ENCODE results near the gene AKAP4. TPM values are rescaled to one million over a fixed set of nuclear protein-coding genes. Genes with fewer than 3 reads are reported as not detected.

AKAP4 gene
- total and polyA plus RNA-seq, 9 of the 15 experiments (the other 6 are each of a cell fraction or from before 2014, with no cell fraction given) = 0.05 to 0.36 (median 0.13) TPM

DNA sequence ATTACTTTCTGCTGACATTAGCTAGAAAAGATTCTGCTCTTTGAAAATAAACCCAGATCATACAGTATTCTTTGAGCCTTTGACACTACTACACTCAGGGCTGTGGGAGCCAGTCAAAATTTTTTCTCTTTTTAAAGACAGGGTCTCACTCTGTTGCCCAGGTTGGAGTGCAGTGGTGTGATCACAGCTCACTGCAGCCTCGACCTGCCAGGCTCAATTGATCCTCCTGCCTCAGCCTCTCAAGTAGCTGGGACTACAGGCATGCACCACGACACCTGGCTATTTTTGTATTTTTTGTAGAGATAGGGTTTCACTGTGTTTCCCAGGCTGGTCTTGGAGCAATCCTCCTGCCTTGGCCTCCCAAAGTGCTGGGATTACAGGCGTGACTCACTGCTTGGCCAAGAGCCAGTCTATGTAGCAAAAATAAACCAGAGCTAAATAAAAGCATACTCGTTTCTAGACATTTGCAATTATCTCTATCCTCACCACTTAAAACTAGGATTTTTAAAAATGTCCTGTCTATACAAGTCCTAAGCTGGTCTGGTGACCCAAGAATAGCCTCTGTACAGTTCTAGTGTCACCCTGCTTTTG is 43.2 kb downstream of the AKAP4 start:
- ATAC-seq = no peak
- CTCF ChIA-PET (ENCODE audit: low intra/inter-chr PET ratio) = no interaction called here
- in situ Hi-C loops (cut with MboI) = no loop called here
- TF ChIP-seq ZZZ3 (IDR thresholded peaks at IDR 0.05) (no peak), HNRNPK (IDR thresholded peaks at IDR 0.05; ENCODE audit: low read depth, low read length, poor library complexity, severe bottlenecking) (no peak), FOXP1 (CRISPR knock-in tag; IDR thresholded peaks at IDR 0.05) (no peak), NFXL1 (CRISPR knock-in tag; IDR thresholded peaks at IDR 0.05) (no peak), SIRT6 (IDR thresholded peaks at IDR 0.05; ENCODE audit: low read depth, low read length) (no peak), SRSF1 (IDR thresholded peaks at IDR 0.05; ENCODE audit: low read depth, low read length) (no peak), GTF2E2 (tag; IDR thresholded peaks at IDR 0.05) (no peak), ZNF551 (CRISPR knock-in tag; IDR thresholded peaks at IDR 0.05) (no peak), MTA1 (IDR thresholded peaks at IDR 0.05; ENCODE audit: borderline replicate concordance) (no peak), FOSL1 (tag; conservative IDR thresholded peaks at IDR 0.05) (0 out of 2 replicates have a peak, but pooled peaks have one; percentile 15), JUND (IDR thresholded peaks at IDR 0.05; ENCODE audit: borderline replicate concordance, low read depth, low read length) (peak; percentile 59), JUND (tag; IDR thresholded peaks at IDR 0.05; ENCODE audit: borderline replicate concordance, low read depth, low read length) (peak; percentile 45; the same call in 1 of the 3 replicates), ATF7 (IDR thresholded peaks at IDR 0.05) (no peak), ZNF121 (CRISPR knock-in tag; conservative IDR thresholded peaks at IDR 0.05) (peak; percentile 65), KLF1 (tag; IDR thresholded peaks at IDR 0.05) (no peak), ZEB2 (IDR thresholded peaks at IDR 0.05) (no peak), ZNF449 (CRISPR knock-in tag; IDR thresholded peaks at IDR 0.05) (no peak), RAD51 (IDR thresholded peaks at IDR 0.05; ENCODE audit: borderline replicate concordance, low read depth) (no peak)
- TF ChIP-seq, protein P1, sequence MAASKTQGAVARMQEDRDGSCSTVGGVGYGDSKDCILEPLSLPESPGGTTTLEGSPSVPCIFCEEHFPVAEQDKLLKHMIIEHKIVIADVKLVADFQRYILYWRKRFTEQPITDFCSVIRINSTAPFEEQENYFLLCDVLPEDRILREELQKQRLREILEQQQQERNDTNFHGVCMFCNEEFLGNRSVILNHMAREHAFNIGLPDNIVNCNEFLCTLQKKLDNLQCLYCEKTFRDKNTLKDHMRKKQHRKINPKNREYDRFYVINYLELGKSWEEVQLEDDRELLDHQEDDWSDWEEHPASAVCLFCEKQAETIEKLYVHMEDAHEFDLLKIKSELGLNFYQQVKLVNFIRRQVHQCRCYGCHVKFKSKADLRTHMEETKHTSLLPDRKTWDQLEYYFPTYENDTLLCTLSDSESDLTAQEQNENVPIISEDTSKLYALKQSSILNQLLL (CRISPR knock-in tag; IDR thresholded peaks at IDR 0.05; ENCODE audit: borderline replicate concordance) = no peak
- TF ChIP-seq, protein P2, sequence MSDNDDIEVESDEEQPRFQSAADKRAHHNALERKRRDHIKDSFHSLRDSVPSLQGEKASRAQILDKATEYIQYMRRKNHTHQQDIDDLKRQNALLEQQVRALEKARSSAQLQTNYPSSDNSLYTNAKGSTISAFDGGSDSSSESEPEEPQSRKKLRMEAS (CRISPR knock-in tag; IDR thresholded peaks at IDR 0.05) = no peak
- TF ChIP-seq, protein P3, sequence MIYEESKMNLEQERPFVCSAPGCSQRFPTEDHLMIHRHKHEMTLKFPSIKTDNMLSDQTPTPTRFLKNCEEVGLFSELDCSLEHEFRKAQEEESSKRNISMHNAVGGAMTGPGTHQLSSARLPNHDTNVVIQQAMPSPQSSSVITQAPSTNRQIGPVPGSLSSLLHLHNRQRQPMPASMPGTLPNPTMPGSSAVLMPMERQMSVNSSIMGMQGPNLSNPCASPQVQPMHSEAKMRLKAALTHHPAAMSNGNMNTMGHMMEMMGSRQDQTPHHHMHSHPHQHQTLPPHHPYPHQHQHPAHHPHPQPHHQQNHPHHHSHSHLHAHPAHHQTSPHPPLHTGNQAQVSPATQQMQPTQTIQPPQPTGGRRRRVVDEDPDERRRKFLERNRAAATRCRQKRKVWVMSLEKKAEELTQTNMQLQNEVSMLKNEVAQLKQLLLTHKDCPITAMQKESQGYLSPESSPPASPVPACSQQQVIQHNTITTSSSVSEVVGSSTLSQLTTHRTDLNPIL (CRISPR knock-in tag; IDR thresholded peaks at IDR 0.05) = no peak

More for the DNA sequence above, 43.2 kb downstream of the AKAP4 start:
- Histone ChIP-seq H3K36me3 (ENCODE audit: control insufficient read depth, insufficient read depth, low read length) (no peaks in the 10 kb centered on the region), H3K27me3 (ENCODE audit: control insufficient read depth in 2 of 2, insufficient read depth in 2 of 2, low read length in 2 of 2) (no peaks in the 10 kb centered on the region), H3K9me1 (ENCODE audit: control insufficient read depth, insufficient read depth, low read length) (no peaks in the 10 kb centered on the region), H3K4me1 (replicated peaks in 1 of 2; ENCODE audit: control insufficient read depth in 2 of 2, insufficient read depth in 2 of 2, low read length in 2 of 2) (peaks cover 0 to 3% of the 10 kb centered on the region in 2 experiments; a peak in 2 of 5 replicates), H2AFZ (ENCODE audit: low read depth, low read length) (no peak overlapping the region), H3K4me2 (ENCODE audit: insufficient read depth, low read length) (no peak overlapping the region), H3K27ac (ENCODE audit: extremely low read depth, low read depth, low read length) (no peak overlapping the region), H3K9me3 (replicated peaks; ENCODE audit: control insufficient read depth, insufficient read depth, low read depth, low read length) (no peaks in the 10 kb centered on the region), H3K79me2 (ENCODE audit: control insufficient read depth, insufficient read depth, low read length) (no peaks in the 10 kb centered on the region), H3K4me3 (no peak overlapping the region), H3K9ac (ENCODE audit: insufficient read depth in 1 of 2, low read depth in 2 of 2, low read length in 2 of 2) (no peak overlapping the region), H4K20me1 (replicated peaks; ENCODE audit: control insufficient read depth, insufficient read depth, low read length) (no peaks in the 10 kb centered on the region)
- no peak for FAIRE-seq
- 5% methylated on average over 4 of the region's 4 CpGs for WGBS (ENCODE audit: insufficient coverage, low coverage, missing lambda C conversion rate)
- no peak for DNase-seq (ENCODE audit: extremely low read depth in 1 of 4, low spot score in 3 of 4)
- intact Hi-C loops (cut with micrococcal nuclease) = no loop called here
- no TSS peak for BruUV-seq (replicated peaks)
- POLR2A ChIA-PET = interaction anchor here (0.6 to 0.9 kb wide), 2 partner anchors 14 to 26 kb away, joined by 3 to 4 read pairs; no protein-coding TSS in a partner anchor

All from K562 (cell line).